ENCODE data around the gene LHFPL6. TPM values are rescaled to one million over a fixed set of nuclear protein-coding genes. Genes with fewer than 3 reads are reported as not detected.

LHFPL6 gene
- total RNA-seq, 3 donors from 2014 or later (not counting 1 experiment from before 2014, with no cell fraction given) = not detected

DNA sequence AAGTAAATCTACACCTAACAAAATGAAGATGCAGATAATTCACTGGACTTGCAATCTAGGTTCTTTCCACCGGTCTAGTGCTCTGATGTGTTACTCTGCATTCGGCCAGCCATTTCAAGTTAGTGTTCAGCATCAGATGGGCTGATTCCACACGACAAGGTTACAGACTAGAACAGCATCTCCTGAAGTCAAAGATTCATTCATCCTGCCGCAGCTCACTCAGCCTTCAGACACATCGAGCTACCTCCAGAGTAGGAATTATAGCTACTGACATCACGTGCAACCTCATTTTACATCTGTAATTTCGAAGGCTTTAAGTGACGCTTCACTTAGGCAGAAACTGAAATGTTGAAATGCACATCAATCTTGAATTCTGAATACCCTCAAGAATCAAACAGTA lies 76.5 kb downstream of the LHFPL6 start:
- no peaks in the 10 kb centered on the region for H3K36me3 Mint-ChIP-seq
- WGBS (ENCODE audit: insufficient coverage) = 94% methylated on average over 8 of the region's 8 CpGs
- H3K27ac ChIP-seq (ENCODE audit: low read length) = no peak overlapping the region

DNA sequence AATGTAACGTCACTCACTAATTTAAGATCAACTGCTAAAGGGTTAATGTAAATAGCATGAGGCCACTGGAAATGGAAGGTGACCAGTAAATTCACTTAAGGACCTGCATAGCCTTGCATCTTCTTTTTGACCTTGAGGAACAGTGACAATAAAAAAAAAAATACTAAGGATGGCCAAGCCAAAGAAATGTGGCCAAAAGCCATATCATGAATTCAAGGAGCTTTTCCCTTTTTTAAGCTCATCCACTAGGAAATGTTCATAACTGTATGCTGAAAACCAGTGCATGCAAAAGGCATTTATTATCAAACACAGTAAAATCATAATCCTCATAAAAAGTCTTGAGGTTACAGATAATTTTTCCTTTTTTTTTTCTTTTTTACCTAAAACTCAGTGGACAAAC lies 77.5 kb downstream of the LHFPL6 start:
- H3K27ac Mint-ChIP-seq = no peak overlapping the region
- TF ChIP-seq, protein P1, sequence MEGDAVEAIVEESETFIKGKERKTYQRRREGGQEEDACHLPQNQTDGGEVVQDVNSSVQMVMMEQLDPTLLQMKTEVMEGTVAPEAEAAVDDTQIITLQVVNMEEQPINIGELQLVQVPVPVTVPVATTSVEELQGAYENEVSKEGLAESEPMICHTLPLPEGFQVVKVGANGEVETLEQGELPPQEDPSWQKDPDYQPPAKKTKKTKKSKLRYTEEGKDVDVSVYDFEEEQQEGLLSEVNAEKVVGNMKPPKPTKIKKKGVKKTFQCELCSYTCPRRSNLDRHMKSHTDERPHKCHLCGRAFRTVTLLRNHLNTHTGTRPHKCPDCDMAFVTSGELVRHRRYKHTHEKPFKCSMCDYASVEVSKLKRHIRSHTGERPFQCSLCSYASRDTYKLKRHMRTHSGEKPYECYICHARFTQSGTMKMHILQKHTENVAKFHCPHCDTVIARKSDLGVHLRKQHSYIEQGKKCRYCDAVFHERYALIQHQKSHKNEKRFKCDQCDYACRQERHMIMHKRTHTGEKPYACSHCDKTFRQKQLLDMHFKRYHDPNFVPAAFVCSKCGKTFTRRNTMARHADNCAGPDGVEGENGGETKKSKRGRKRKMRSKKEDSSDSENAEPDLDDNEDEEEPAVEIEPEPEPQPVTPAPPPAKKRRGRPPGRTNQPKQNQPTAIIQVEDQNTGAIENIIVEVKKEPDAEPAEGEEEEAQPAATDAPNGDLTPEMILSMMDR (IDR thresholded peaks at IDR 0.05) = no peak
- no peaks in the 10 kb centered on the region for H3K36me3 ChIP-seq (ENCODE audit: control insufficient read depth, insufficient read depth, low read length)
- H3K27me3 ChIP-seq (ENCODE audit: control insufficient read depth, insufficient read depth, low read length) = no peaks in the 10 kb centered on the region
- WGBS (ENCODE audit: insufficient coverage) = no CpG with 5 or more reads among the region's 1 CpG
- no peaks in the 10 kb centered on the region for H3K27me3 Mint-ChIP-seq (ENCODE audit: low read depth in 2 of 2)
- ATAC-seq (no peak), DNase-seq (no peak)
- no peaks in the 10 kb centered on the region for H3K4me1 ChIP-seq (ENCODE audit: control insufficient read depth, insufficient read depth, low read length)
- H3K4me3 ChIP-seq (ENCODE audit: low read length) = no peak overlapping the region
- peaks cover 0 to 2% of the 10 kb centered on the region in 2 donors for H3K9me3 Mint-ChIP-seq
- H3K4me3 Mint-ChIP-seq = no peak overlapping the region
- no peaks in the 10 kb centered on the region for H3K4me1 Mint-ChIP-seq
- no peaks in the 10 kb centered on the region for H3K36me3 Mint-ChIP-seq
- H3K27ac ChIP-seq (ENCODE audit: low read length) = no peak overlapping the region
- intact Hi-C loops (cut with micrococcal nuclease) = no loop called here
- H3K9me3 ChIP-seq (ENCODE audit: control insufficient read depth, insufficient read depth, low read length) = no peaks in the 10 kb centered on the region

More for the DNA sequence above, 76.5 kb downstream of the LHFPL6 start:
- Mint-ChIP-seq H3K4me3 (no peak overlapping the region), H3K9me3 (peaks cover 0 to 2% of the 10 kb centered on the region in 2 donors), H3K4me1 (no peaks in the 10 kb centered on the region), H3K27ac (no peak overlapping the region), H3K27me3 (ENCODE audit: low read depth in 2 of 2) (no peaks in the 10 kb centered on the region)
- H3K27me3 ChIP-seq (ENCODE audit: control insufficient read depth, insufficient read depth, low read length) = no peaks in the 10 kb centered on the region
- H3K9me3 ChIP-seq (ENCODE audit: control insufficient read depth, insufficient read depth, low read length) = no peaks in the 10 kb centered on the region
- DNase-seq (no peak), ATAC-seq (no peak)
- intact Hi-C loops (cut with micrococcal nuclease) = no loop called here
- H3K4me3 ChIP-seq (ENCODE audit: low read length) = no peak overlapping the region
- no peaks in the 10 kb centered on the region for H3K36me3 ChIP-seq (ENCODE audit: control insufficient read depth, insufficient read depth, low read length)
- H3K4me1 ChIP-seq (ENCODE audit: control insufficient read depth, insufficient read depth, low read length) = no peaks in the 10 kb centered on the region
- TF ChIP-seq, protein P1 (IDR thresholded peaks at IDR 0.05) = no peak

DNA sequence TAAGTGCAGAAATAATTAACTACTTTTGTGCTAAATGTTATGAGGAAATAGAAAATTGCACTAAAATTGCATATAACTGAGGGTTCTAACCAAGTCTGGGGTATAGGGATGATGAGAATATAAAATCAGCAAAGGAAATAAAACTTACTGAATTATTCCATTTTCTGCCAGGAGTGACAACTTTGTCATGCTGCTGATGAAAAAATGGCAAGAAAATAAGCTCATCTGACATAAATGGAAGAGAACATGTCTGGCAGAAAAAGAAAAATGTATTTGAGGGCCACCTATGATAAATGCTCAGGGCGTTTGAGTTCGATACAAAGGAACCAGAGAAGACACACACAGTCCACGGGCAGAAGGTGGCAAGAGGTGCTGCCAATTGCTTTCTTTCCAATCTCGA lies 78.2 kb downstream of the LHFPL6 start:
- Histone ChIP-seq H3K27ac (ENCODE audit: low read length) (no peak overlapping the region), H3K4me1 (ENCODE audit: control insufficient read depth, insufficient read depth, low read length) (no peaks in the 10 kb centered on the region), H3K36me3 (ENCODE audit: control insufficient read depth, insufficient read depth, low read length) (no peaks in the 10 kb centered on the region), H3K4me3 (ENCODE audit: low read length) (no peak overlapping the region), H3K9me3 (ENCODE audit: control insufficient read depth, insufficient read depth, low read length) (no peaks in the 10 kb centered on the region), H3K27me3 (ENCODE audit: control insufficient read depth, insufficient read depth, low read length) (no peaks in the 10 kb centered on the region)
- no peak overlapping the region for H3K27ac Mint-ChIP-seq
- H3K27me3 Mint-ChIP-seq (ENCODE audit: low read depth in 2 of 2) = no peaks in the 10 kb centered on the region
- intact Hi-C loops (cut with micrococcal nuclease) = no loop called here
- ATAC-seq (no peak), DNase-seq (no peak)
- 93% methylated on average over 4 of the region's 4 CpGs for WGBS (ENCODE audit: insufficient coverage)
- no peaks in the 10 kb centered on the region for H3K36me3 Mint-ChIP-seq
- TF ChIP-seq, protein P1 (IDR thresholded peaks at IDR 0.05) = no peak
- peaks cover 0 to under 1% of the 10 kb centered on the region in 2 donors for H3K9me3 Mint-ChIP-seq
- H3K4me1 Mint-ChIP-seq = no peaks in the 10 kb centered on the region
- H3K4me3 Mint-ChIP-seq = no peak overlapping the region

DNA sequence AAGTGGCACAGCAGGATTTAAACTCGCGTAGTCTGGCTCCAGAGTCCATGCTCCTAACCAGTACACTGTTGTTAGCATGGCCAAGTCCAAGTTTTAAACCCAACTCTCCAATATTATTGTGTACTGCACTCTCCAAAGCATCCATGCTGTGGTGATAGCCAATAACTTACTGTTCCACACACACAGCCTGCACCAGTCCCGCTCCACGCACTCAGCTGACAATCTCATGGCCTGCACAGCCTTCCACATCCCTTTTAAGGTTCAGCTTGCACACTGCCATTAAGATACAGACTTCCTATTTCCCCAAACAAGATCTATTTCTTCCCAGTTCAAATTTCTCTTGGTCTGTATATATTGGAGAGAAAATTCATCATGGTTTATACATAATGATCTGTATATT lies 80.7 kb downstream of the LHFPL6 start:
- intact Hi-C loops (cut with micrococcal nuclease) = no loop called here
- no peaks in the 10 kb centered on the region for H3K9me3 ChIP-seq (ENCODE audit: control insufficient read depth, insufficient read depth, low read length)

More for the DNA sequence above, 80.7 kb downstream of the LHFPL6 start:
- DNase-seq (no peak), ATAC-seq (no peak)
- H3K4me1 ChIP-seq (ENCODE audit: control insufficient read depth, insufficient read depth, low read length) = no peaks in the 10 kb centered on the region
- no peaks in the 10 kb centered on the region for H3K36me3 ChIP-seq (ENCODE audit: control insufficient read depth, insufficient read depth, low read length)
- Mint-ChIP-seq H3K9me3 (no peaks in the 10 kb centered on the region), H3K4me1 (no peaks in the 10 kb centered on the region), H3K4me3 (no peak overlapping the region), H3K27me3 (ENCODE audit: low read depth in 2 of 2) (no peaks in the 10 kb centered on the region), H3K27ac (no peak overlapping the region), H3K36me3 (no peaks in the 10 kb centered on the region)
- H3K4me3 ChIP-seq (ENCODE audit: low read length) = no peak overlapping the region
- TF ChIP-seq, protein P1 (IDR thresholded peaks at IDR 0.05) = no peak
- H3K27me3 ChIP-seq (ENCODE audit: control insufficient read depth, insufficient read depth, low read length) = no peaks in the 10 kb centered on the region
- H3K27ac ChIP-seq (ENCODE audit: low read length) = no peak overlapping the region
- 98% methylated on average over 4 of the region's 4 CpGs for WGBS (ENCODE audit: insufficient coverage)

Data from natural killer cell (primary cell).